ENCODE measurements around the gene IFFO2. TPM values are rescaled to one million over a fixed set of nuclear protein-coding genes. Genes with fewer than 3 reads are reported as not detected.
A peak's percentile ranks its signal among the peaks of the same experiment; 100 is the strongest.

IFFO2 gene
- total RNA-seq, 1 experiment from 2014 or later = 15.6 TPM

DNA sequence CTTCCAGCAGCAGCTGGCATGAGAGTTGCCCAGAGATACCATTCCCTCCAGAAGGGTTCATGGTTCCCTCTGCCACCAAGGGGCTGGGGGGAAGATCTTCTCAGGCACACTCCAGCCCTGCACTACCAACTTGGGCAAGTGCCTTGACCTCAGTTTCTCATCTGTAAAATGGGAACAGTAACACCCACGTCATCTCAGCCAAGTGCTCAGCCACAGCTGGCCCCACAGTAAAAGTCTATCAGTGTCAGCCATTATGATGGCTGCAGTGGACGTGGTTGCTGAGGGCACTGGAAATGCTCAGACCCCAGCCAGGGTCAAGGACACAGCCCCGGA lies 80.7 kb downstream of the IFFO2 start (continued):
- TF ChIP-seq SRF (IDR thresholded peaks at IDR 0.05; ENCODE audit: low read depth) (no peak), CBX3 (IDR thresholded peaks at IDR 0.05; ENCODE audit: low read depth) (no peak), JUND (IDR thresholded peaks at IDR 0.05) (no peak), SIN3A (IDR thresholded peaks at IDR 0.05; ENCODE audit: low read depth) (no peak), RAD21 (IDR thresholded peaks at IDR 0.05; ENCODE audit: low read depth) (no peak), EZH2phosphoT487 (IDR thresholded peaks at IDR 0.05; ENCODE audit: borderline replicate concordance) (no peak), CEBPB (IDR thresholded peaks at IDR 0.05; ENCODE audit: low read depth) (no peak), POLR2A (IDR thresholded peaks at IDR 0.05; ENCODE audit: borderline replicate concordance, extremely low read depth, insufficient read depth, insufficient read length) (no peak)
- TF ChIP-seq, protein P1, sequence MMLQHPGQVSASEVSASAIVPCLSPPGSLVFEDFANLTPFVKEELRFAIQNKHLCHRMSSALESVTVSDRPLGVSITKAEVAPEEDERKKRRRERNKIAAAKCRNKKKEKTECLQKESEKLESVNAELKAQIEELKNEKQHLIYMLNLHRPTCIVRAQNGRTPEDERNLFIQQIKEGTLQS (IDR thresholded peaks at IDR 0.05) = no peak
- TF ChIP-seq, protein P2, sequence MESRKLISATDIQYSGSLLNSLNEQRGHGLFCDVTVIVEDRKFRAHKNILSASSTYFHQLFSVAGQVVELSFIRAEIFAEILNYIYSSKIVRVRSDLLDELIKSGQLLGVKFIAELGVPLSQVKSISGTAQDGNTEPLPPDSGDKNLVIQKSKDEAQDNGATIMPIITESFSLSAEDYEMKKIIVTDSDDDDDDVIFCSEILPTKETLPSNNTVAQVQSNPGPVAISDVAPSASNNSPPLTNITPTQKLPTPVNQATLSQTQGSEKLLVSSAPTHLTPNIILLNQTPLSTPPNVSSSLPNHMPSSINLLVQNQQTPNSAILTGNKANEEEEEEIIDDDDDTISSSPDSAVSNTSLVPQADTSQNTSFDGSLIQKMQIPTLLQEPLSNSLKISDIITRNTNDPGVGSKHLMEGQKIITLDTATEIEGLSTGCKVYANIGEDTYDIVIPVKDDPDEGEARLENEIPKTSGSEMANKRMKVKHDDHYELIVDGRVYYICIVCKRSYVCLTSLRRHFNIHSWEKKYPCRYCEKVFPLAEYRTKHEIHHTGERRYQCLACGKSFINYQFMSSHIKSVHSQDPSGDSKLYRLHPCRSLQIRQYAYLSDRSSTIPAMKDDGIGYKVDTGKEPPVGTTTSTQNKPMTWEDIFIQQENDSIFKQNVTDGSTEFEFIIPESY (IDR thresholded peaks at IDR 0.05; ENCODE audit: extremely low read depth, insufficient replicate concordance, low read length) = no peak

DNA sequence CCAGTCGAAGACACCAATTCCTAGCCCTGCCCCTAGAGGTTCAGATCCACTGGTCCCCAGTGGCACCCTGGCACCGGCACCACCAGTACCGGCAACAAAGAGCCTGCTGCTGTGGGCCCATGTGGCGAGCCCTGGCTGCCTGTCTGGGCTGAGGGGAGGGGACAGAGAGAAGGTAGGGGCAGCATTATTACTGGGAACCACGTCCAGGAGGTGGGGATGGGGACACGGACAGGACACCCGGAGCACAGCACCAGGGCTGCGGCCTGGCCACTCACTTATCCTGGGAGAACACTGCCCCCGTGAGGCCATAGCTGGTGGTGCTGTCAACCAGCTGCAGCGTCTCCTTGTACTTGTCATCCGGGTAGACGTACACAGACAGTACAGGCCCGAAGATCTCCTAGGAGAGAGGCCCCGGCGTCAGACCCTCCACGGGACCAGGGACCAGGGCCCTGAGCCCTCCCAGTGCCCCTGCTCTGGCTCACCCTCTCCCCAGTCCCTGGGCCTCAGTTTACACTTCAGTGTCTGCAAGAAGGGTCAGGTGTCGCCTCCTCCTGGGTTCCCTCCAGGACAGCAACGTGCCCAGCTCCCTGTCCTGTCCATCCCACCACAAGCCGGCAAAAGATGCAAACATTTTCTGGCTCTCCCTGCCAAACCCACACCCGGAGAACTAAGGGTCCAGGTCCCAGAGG lies 81.2 kb downstream of the IFFO2 start:
- Histone ChIP-seq H3K36me3 (ENCODE audit: control insufficient read depth in 1 of 2, insufficient read depth in 2 of 2, low read length in 2 of 2) (no peaks in the 10 kb centered on the region), H3K4me2 (ENCODE audit: low read length) (peak overlapping the region; percentile 42; the same call in 1 of the 2 replicates), H3K4me1 (ENCODE audit: control insufficient read depth in 1 of 2, insufficient read depth in 2 of 2, low read length in 2 of 2) (peaks cover 0 to 6% of the 10 kb centered on the region in 2 experiments; a peak in 1 of 4 replicates), H2AFZ (ENCODE audit: low read depth, low read length, poor library complexity, severe bottlenecking) (no peak overlapping the region), H3K9me3 (ENCODE audit: control insufficient read depth in 1 of 2, insufficient read depth in 1 of 2, low read depth in 1 of 2, low read length in 2 of 2) (no peaks in the 10 kb centered on the region), H3K4me3 (replicated peaks in 1 of 2; ENCODE audit: low read depth in 1 of 2, low read length in 2 of 2) (no peak overlapping the region), H3K79me2 (ENCODE audit: insufficient read depth, low read length) (no peaks in the 10 kb centered on the region), H3K27ac (ENCODE audit: low read depth, low read length) (no peak overlapping the region), H4K20me1 (ENCODE audit: insufficient read depth) (no peaks in the 10 kb centered on the region), H3K9ac (ENCODE audit: low read length) (no peak overlapping the region), H3K9me2 (ENCODE audit: insufficient read depth) (no peaks in the 10 kb centered on the region), H3K27me3 (ENCODE audit: insufficient read depth, low read length) (no peaks in the 10 kb centered on the region)
- ATAC-seq (peak; percentile 97), DNase-seq (ENCODE audit: low read depth, low spot score) (peak; percentile 81)
- RAD21 ChIA-PET (ENCODE audit: low non-redundant PET in 1 of 2, low total read pairs in 2 of 2, uncharacterized antibody in 2 of 2, unreplicated experiment in 2 of 2) = interaction anchor here (1.0 to 1.6 kb wide), 1 partner anchor 278 kb away, joined by 9 to 13 read pairs; no protein-coding TSS in a partner anchor
- CTCF ChIA-PET = interaction anchor here (0.6 to 4.4 kb wide), 13 partner anchors 8 to 294 kb away, joined by 3 to 61 read pairs (median 4); no protein-coding TSS in a partner anchor
- POLR2A ChIA-PET = no interaction called here
- TF ChIP-seq RAD21 (IDR thresholded peaks at IDR 0.05; ENCODE audit: low read depth) = peak; percentile 89
- TF ChIP-seq YY1 (IDR thresholded peaks at IDR 0.05; ENCODE audit: extremely low read depth, insufficient replicate concordance, low read depth, low read length) = peak; percentile 19
- TF ChIP-seq, protein P3, sequence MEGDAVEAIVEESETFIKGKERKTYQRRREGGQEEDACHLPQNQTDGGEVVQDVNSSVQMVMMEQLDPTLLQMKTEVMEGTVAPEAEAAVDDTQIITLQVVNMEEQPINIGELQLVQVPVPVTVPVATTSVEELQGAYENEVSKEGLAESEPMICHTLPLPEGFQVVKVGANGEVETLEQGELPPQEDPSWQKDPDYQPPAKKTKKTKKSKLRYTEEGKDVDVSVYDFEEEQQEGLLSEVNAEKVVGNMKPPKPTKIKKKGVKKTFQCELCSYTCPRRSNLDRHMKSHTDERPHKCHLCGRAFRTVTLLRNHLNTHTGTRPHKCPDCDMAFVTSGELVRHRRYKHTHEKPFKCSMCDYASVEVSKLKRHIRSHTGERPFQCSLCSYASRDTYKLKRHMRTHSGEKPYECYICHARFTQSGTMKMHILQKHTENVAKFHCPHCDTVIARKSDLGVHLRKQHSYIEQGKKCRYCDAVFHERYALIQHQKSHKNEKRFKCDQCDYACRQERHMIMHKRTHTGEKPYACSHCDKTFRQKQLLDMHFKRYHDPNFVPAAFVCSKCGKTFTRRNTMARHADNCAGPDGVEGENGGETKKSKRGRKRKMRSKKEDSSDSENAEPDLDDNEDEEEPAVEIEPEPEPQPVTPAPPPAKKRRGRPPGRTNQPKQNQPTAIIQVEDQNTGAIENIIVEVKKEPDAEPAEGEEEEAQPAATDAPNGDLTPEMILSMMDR (IDR thresholded peaks at IDR 0.05 in 2 of 3, conservative IDR thresholded peaks at IDR 0.05 in 1 of 3; ENCODE audit: borderline replicate concordance in 1 of 3, insufficient read depth in 1 of 3, low read depth in 2 of 3, low read length in 2 of 3) = peak; percentile 91 to 94 (median 92)
- no peak for TF ChIP-seq POLR2AphosphoS5 (IDR thresholded peaks at IDR 0.05; ENCODE audit: low read depth, low read length)
- BruUV-seq (replicated peaks) = no TSS peak
- intact Hi-C loops (cut with micrococcal nuclease) = loop anchor here (1.0 to 2.0 kb wide), 2 partner anchors 54 to 278 kb away; no protein-coding TSS in a partner anchor
